NT2/D1 (cell line): ENCODE data around the gene KIAA0513.

Source experiments
- DNase-seq: peaks from one replicate; pipeline ENCODE4 v3.0.0-alpha.2; 2011; ENCODE audit warnings: low read depth, low spot score
- H3K27me3 ChIP-seq: 2 replicates; pipeline ENCODE4 v1.6.0; 2011; ENCODE audit warnings: mild to moderate bottlenecking; ENCODE audit not compliant: insufficient read length, insufficient read depth
- H3K36me3 ChIP-seq: 2 replicates; pipeline ENCODE4 v1.6.1; 2011; ENCODE audit warnings: mild to moderate bottlenecking, low read length, mixed read lengths; ENCODE audit not compliant: insufficient read depth, insufficient read length
- H3K4me1 ChIP-seq: 2 replicates; pipeline ENCODE4 v1.5.1; 2011; ENCODE audit not compliant: insufficient read depth, insufficient read length
- H3K4me3 ChIP-seq: 2 replicates; pipeline ENCODE4 v1.5.1; 2011; ENCODE audit warnings: low read depth; ENCODE audit not compliant: insufficient read length
- H3K9ac ChIP-seq: 2 replicates; pipeline ENCODE4 v1.6.0; 2011; ENCODE audit warnings: low read depth; ENCODE audit not compliant: insufficient read length
- H3K9me3 ChIP-seq: 2 replicates; pipeline ENCODE4 v1.5.1; 2011; ENCODE audit warnings: mild to moderate bottlenecking, low read length; ENCODE audit not compliant: insufficient read depth
- SUZ12 ChIP-seq: IDR thresholded peaks from 2 replicates; pipeline ENCODE4 v1.6.1; 2011; ENCODE audit not compliant: insufficient read length, insufficient read depth; ENCODE audit errors: extremely low read depth
- YY1 ChIP-seq: IDR thresholded peaks from 2 replicates; pipeline ENCODE4 v1.6.1; 2011; ENCODE audit not compliant: insufficient read length, insufficient read depth
- ZNF274 ChIP-seq: IDR thresholded peaks from 2 replicates; pipeline ENCODE4 v1.6.1; 2011; ENCODE audit warnings: mild to moderate bottlenecking, low read depth, low read length

KIAA0513 gene

GRCh38 chr16:85041219-85042166 lies 13.9 kb downstream of the KIAA0513 start:
- H3K36me3 ChIP-seq: no peaks in the 10 kb centered on the region
- H3K4me1 ChIP-seq: peaks cover 4% of the 10 kb centered on the region
- H3K4me3 ChIP-seq: no peak overlapping the region
- H3K9ac ChIP-seq: no peak overlapping the region
- no peak for TF ChIP-seq YY1
- TF ChIP-seq SUZ12: no peak
- no peak for TF ChIP-seq ZNF274
- no peaks in the 10 kb centered on the region for H3K9me3 ChIP-seq
- DNase-seq: no peak
- H3K27me3 ChIP-seq: no peaks in the 10 kb centered on the region

GRCh38 chr16:85042167-85042526 lies 14.6 kb downstream of the KIAA0513 start:
- H3K4me3 ChIP-seq: no peak overlapping the region
- peaks cover 4% of the 10 kb centered on the region for H3K4me1 ChIP-seq
- TF ChIP-seq YY1 (no peak), SUZ12 (no peak), ZNF274 (no peak)
- DNase-seq: no peak
- no peaks in the 10 kb centered on the region for H3K9me3 ChIP-seq
- no peaks in the 10 kb centered on the region for H3K36me3 ChIP-seq
- H3K27me3 ChIP-seq: no peaks in the 10 kb centered on the region
- no peak overlapping the region for H3K9ac ChIP-seq

- H3K4me1 ChIP-seq: peaks cover 6% of the 10 kb centered on the region
- TF ChIP-seq ZNF274: no peak
- TF ChIP-seq YY1: no peak
- no peak for TF ChIP-seq SUZ12
- no peak for DNase-seq
- H3K27me3 ChIP-seq: no peaks in the 10 kb centered on the region
- no peak overlapping the region for H3K9ac ChIP-seq
- H3K9me3 ChIP-seq: no peaks in the 10 kb centered on the region
- H3K36me3 ChIP-seq: no peaks in the 10 kb centered on the region
- H3K4me3 ChIP-seq: no peak overlapping the region
Measured at GRCh38 chr16:85042606-85043005, 15.0 kb downstream of the KIAA0513 start.

GRCh38 chr16:85045077-85045476 lies 17.5 kb downstream of the KIAA0513 start:
- Histone ChIP-seq H3K27me3 (no peaks in the 10 kb centered on the region), H3K36me3 (no peaks in the 10 kb centered on the region), H3K4me3 (no peak overlapping the region), H3K9me3 (no peaks in the 10 kb centered on the region), H3K4me1 (peaks cover 6% of the 10 kb centered on the region), H3K9ac (no peak overlapping the region)
- TF ChIP-seq ZNF274 (no peak), SUZ12 (no peak), YY1 (no peak)
- no peak for DNase-seq

- no peak overlapping the region for H3K4me3 ChIP-seq
- no peaks in the 10 kb centered on the region for H3K36me3 ChIP-seq
- DNase-seq: no peak
- no peaks in the 10 kb centered on the region for H3K9me3 ChIP-seq
- H3K4me1 ChIP-seq: peaks cover 6% of the 10 kb centered on the region
- no peaks in the 10 kb centered on the region for H3K27me3 ChIP-seq
- no peak overlapping the region for H3K9ac ChIP-seq
- no peak for TF ChIP-seq YY1
- TF ChIP-seq SUZ12: no peak
- TF ChIP-seq ZNF274: no peak
Measured at GRCh38 chr16:85045641-85046471, 18.3 kb downstream of the KIAA0513 start.

GRCh38 chr16:85046472-85046916 lies 18.9 kb downstream of the KIAA0513 start:
- no peak for TF ChIP-seq SUZ12
- TF ChIP-seq YY1: no peak
- TF ChIP-seq ZNF274: no peak
- H3K9ac ChIP-seq: no peak overlapping the region
- peaks cover 2% of the 10 kb centered on the region for H3K4me1 ChIP-seq
- no peak for DNase-seq
- no peaks in the 10 kb centered on the region for H3K9me3 ChIP-seq
- no peak overlapping the region for H3K4me3 ChIP-seq
- no peaks in the 10 kb centered on the region for H3K36me3 ChIP-seq
- no peaks in the 10 kb centered on the region for H3K27me3 ChIP-seq
